GM11168 (cell line): ENCODE data around the gene IGSF22.

ENCODE experiments used
- in situ Hi-C: fragments of 300-500 bp; cut with MboI; formaldehyde crosslinking; loops from one replicate; pipeline ENCODE4 v1.12.0; 2022; ENCODE audit warnings: low sequenced_read_pairs; ENCODE audit not compliant: unreplicated experiment

Gene IGSF22

DNA sequence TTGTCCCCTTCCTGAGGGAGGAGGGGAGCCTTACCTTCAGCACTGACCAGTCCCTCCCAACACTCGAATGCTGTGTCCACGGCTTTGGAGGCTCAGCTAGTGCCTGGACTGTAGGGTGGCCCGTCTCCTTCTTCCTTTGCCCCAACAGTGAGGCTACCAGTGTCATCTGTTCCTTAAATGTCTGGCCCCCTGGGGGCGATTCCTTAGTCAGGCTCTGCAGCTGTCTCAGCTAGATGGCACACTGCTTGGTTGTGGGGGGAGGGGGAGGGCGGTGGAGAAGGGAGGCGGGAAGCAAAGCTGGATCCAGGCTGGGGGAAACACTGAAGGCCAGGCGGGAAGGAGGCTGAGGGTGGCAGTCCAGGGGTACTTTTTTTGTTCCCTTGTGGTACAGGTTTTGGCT, at the start of gene IGSF22:
TSS of gene IGSF22 (minus strand) at position 149 of the 400 bp plus-strand sequence. CDS start 1,952 bp downstream, outside the sequence.
- in situ Hi-C loops, result no loop called here

DNA sequence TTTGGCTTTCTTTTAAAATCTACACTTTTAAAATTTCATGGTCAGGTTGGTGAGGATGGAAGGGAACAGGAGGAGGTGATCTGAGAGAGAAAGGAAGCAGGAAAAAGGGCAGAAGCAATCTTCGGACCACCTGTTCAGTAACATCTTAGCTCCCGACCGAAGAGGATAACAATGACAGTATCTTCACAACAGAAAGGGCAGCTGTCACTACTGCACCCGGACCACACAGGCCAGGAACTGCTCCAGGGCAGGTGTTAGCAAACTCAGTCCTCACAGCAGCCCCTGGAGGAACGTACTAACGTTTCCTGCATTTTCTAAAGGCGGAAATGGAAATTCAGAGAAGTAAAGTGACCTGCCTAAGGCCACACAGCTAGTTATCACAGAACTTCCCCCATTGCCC, 48.8 kb upstream of the IGSF22 start:
- in situ Hi-C loops, result loop anchor here (25.0 kb wide), 1 partner anchor 238 kb away; the partner anchor contains the start of gene TSG101

DNA sequence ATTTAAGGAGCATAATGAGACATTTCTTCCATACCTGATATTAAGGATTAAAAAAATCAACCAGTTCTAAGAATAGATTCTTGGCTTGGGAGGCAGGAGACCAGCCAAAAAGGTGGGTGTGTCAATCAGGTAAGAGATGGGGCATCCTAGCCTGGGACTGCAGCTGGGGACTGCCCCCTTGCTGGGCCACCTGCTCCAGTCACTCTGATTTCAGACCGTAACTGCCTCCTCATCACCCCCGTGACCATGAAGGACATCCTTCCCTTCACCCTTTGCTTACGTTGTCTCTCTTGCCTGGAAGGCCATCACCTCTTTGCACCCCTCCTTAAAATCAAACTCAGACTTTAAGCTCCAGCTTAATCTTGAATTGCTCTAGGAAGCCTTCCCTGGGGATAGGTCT, 47.7 kb upstream of the IGSF22 start:
- in situ Hi-C loops, result loop anchor here (25.0 kb wide), 1 partner anchor 236 kb away; the partner anchor contains the start of gene TSG101

DNA sequence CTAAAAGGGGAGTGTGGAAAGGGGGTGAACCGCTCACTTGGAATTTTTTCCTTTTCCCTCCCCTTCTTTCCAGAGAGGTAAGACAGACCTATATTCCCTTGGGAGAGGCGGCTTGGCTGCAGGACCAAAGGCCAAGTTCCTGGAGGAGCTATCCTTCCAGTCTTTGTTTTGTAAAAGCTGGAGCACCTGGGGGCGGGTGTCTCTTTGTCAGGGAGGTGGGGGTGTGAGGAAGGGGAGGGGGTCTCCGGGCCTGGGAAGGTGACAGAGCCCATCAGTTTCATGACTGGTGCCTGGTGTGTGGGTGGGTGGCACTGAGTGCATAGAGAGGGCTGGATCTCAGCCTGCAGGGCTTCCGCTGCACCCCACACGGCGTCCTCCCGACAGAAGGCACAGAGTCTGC, 47.1 kb upstream of the IGSF22 start:
- in situ Hi-C loops, result loop anchor here (25.0 kb wide), 1 partner anchor 236 kb away; the partner anchor contains the start of gene TSG101

DNA sequence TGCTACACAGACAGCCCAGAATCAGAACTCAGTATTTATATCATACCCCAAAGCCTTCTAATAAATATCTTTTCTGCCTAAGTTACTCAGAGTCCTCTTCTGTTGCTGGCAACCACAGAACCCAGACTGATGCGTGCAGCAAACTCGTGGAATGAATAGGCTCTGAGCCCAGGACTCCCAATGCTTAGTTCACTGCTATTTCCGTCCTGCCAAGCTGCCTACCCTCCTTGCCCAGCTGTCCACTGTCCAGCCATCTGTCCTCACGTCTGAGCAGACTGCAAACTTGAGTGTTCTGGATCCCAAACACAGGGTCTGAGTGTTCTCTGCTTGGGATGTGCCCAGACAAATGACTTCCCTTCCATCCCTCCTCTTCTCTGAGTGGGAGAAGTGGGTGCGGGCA, 46.2 kb upstream of the IGSF22 start:
- in situ Hi-C loops, result loop anchor here (25.0 kb wide), 1 partner anchor 235 kb away; the partner anchor contains the start of gene TSG101

DNA sequence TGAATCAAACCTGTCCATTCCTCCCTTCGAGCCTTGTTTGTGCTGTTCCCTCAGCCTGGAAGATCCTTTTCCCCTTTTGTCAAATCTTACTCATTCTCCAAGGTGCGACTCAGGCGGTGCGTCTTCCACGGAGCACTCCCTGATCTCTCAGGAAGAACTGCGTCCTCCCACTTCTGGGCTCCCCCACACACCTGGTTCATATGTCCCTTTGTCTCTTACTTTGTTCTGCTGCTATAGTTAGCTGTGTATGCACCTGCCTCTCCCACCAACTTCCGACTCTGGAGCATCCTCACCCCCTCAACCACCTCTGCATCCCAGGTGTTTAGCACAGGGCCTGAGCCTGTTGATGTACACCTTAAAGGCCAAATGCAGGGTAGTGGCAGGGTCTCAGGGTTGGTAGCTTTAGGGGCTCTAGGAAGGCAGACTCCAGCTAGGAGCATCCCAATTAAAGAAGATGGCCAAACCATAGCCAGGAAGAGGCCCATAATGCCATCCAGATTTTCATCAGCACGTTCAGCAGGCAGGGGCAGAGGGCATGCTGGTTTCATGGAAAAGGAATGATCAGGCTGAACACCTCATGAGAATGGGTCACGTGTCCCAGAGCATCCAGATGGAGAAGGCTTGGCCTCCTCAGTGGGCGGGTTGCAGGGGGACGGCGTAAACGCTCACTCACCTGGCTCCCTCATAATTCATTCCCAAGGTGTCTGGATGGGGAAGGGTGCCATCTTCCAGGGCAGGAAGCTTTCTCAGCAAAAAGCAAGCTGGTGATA, 45.5 kb upstream of the IGSF22 start:
- in situ Hi-C loops, result loop anchor here (25.0 kb wide), 1 partner anchor 234 kb away; the partner anchor contains the start of gene TSG101

DNA sequence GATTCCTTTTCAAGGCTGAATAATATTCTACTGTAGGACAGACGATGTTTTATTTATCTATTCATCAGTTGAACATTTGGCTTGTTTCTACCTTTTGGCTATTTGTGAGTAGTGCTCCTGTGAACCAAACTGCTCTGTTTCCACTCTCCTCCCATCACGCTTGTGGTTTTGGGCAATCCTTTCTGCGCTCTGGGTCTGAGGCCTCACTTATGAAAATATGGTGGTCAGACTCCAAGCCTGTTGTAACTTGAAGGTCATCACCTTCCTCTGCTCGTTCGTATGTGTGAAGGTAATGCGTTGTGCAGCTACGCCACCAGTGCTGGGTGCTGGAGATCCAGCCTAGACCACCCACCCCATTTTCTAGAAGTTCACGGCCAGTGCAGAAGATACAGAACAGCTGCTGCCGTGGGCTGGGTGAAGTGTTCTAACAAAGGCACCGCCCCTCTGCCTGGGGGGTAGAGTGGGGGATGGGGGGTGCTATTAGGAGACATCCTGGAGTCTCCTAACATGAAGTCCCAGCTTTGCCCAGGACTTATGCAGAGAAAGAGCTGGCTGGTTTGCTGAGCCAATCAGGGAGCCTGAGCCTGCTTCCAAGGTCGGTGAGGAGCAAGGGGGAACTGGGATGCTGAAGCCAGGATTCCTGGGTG, 44.6 kb upstream of the IGSF22 start:
- in situ Hi-C loops, result loop anchor here (25.0 kb wide), 1 partner anchor 233 kb away; the partner anchor contains the start of gene TSG101

DNA sequence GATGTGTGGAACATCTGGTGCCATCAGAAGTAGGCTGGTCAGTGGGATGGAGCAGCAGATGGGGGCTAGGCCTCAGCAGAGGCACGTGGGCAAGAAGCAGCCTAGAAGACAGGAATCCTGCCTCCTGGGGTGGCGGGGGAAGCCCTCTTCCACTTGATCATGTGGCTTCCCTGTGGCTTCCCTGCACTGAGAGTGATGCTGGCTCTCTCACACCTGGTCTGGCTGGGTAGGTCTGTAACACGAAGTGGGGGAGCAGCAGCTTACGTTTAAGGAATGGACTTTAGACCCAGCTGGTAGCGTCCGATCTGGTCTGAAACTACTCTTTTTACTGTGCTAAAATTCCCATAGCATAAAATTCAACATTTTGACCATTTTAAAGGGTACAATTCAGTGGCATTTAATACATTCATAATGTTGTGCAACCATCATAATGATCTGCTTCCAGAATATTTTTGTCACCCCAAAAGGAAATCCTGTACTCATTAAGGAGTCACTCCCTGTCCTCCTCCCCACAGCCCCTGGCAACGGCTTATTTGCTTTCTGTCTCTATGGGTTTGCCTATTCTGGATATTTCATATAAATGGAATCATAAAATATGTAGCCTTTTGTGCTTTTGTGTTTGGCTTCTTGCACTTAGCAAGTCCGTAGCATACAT, 43.9 kb upstream of the IGSF22 start:
- in situ Hi-C loops, result loop anchor here (25.0 kb wide), 1 partner anchor 233 kb away; the partner anchor contains the start of gene TSG101

DNA sequence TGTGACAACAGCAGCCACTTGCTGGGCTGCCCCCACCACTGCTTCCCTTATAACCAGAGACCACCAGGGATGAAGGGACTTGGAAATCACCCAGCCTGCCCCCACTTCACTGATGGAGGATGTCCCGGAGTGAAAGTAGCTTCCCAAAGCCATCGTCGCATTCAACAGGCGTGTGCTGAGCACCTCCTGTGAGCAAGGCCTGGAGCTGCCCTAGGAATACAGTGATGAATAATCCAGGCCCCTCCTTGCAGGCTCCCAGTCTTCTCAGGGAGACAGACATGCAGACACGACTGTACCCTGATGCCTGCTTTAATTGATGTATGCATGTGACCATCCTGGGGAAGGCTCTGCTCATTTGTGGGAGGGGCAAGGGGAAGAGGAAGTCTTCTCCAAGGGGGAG, 43.0 kb upstream of the IGSF22 start:
- in situ Hi-C loops, result loop anchor here (25.0 kb wide), 1 partner anchor 232 kb away; the partner anchor contains the start of gene TSG101

DNA sequence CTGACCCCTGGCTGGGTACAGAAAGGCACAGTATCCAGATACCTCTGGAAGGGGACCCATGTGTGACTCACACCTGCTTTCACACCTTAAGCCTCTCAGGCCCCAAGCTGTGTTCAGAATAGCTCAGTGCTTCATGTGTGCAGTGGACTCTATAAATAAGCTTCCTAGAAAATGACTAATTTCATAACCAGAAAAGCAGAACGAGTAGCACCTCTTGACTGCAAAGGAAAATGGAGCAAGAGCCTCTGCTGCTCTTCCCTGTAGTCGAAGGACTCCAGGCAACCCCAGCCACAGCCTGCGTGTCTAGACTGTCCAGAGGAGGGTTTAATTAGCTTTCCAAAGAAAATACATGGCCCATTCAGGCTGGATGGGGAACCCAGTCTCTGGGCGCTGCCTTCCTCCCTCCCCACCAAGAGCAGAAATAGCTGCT, 42.5 kb upstream of the IGSF22 start:
- in situ Hi-C loops, result loop anchor here (25.0 kb wide), 1 partner anchor 231 kb away; the partner anchor contains the start of gene TSG101

DNA sequence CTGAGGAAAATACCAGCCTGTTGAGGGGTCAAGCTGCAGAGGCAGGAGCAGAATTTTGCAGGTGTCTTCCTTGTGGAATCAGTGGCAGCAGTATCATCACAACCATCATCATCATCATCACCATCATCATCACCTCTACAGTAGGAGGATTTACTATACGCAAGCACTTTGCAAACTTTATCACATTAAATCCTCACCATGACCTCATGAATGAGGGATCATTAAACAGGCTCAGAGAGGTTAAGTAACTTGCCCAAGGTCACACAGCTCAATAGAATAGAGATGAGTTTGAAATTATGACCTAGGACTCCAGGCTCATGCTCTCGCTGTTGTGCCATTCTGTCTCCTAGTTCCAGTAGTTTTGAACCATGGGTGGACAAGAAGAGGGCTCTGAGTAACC, 40.0 kb upstream of the IGSF22 start:
- in situ Hi-C loops, result loop anchor here (25.0 kb wide), 1 partner anchor 229 kb away; the partner anchor contains the start of gene TSG101

DNA sequence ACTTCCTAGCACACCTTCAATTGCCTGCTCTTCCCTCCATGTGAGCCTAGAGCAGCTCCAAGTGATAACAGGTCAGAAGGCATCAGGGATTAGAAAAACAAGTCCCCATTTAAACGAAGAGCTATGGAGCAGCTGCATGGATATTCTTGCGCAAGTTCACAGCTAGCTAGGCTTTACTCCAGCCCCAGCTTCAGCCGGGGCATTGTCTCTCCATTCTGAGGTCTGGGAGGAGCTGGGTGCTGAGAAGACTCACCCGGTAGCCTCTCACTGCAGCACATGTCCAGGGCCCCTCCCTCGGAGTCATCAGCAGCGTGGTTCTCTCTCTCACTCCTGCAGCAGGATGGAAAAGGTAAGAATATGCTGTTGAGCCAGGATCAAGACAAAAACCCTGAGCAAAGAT, 39.6 kb upstream of the IGSF22 start:
- in situ Hi-C loops, result loop anchor here (25.0 kb wide), 1 partner anchor 228 kb away; the partner anchor contains the start of gene TSG101

DNA sequence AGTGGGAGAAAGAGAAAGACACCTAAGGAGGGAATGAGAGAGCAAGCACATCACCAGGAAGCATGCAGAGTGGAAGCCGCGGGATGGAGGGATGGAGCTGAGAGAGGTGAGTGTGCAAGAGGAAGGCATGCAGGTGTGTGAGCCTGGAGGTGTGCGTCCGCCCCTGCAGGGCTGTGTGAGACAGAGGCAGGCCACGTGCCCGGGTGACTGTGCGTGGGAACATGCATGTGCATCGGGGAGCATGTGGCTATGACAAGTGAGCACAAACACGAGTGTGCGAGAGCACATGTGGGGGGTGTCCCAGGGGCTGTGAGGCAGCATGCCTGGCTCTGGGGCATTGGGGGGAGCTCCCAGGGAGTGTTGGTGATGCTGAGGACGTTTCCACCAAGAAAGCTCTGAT, 35.8 kb upstream of the IGSF22 start:
- in situ Hi-C loops, result loop anchor here (25.0 kb wide), 1 partner anchor 224 kb away; the partner anchor contains the start of gene TSG101

DNA sequence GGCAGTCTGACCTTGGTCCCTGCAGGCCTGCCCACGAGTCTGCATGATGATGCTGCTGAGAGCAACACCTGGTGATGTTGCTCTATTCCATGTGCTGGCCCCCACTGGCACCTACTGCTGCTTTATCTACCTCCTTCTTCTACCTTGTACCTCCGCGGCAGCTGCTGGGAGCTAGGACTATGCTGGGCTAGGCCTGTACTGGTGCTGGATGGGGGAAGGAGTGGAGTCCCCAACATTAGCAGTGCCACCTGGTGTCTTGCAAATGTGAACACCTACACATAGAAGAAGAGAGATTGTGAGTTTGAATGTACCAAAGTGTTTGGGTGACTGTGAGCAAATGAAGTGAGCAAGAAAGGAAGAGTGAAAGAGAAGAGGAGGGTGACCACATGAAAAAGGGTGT, 35.2 kb upstream of the IGSF22 start:
- in situ Hi-C loops, result loop anchor here (25.0 kb wide), 1 partner anchor 224 kb away; the partner anchor contains the start of gene TSG101

DNA sequence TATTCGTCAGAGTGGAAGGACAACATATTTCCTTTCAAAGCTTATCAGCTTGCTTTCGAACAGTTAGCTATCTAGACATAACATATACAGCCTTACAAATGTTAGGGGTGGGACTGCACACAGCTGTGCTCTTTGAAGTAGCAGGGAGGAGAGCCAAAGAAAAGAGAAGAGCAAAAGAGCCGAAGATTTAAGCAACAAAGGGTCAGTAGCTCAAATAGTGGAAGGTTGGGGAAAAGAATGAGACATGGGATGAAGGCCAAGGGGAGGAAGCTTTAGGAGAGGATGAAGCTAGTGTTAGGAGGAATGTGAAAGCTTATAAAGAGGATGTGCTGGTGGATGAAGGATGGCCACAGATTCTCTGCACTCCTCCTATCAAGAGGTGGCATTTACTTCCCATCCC, 31.8 kb upstream of the IGSF22 start:
- in situ Hi-C loops, result loop anchor here (25.0 kb wide), 1 partner anchor 221 kb away; the partner anchor contains the start of gene TSG101

DNA sequence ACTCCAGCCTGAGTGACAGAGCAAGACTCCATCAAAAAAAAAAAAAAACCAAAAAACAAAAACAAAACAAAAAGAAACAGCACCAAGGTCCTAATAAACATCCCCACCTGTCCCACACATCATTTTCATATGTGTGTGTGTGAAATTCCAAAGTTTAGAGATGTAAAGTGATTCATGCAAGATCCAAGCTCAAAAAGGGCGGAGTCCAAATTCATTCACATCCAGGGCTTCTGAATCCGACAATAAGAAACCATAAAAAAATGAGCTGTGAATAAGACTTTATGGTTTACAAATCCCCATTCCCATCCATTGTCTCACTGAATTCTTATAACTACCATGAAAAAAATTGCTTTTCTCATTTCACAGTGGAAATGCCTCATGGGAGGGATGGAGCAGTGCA, 30.9 kb upstream of the IGSF22 start:
- in situ Hi-C loops, result loop anchor here (25.0 kb wide), 1 partner anchor 220 kb away; the partner anchor contains the start of gene TSG101

DNA sequence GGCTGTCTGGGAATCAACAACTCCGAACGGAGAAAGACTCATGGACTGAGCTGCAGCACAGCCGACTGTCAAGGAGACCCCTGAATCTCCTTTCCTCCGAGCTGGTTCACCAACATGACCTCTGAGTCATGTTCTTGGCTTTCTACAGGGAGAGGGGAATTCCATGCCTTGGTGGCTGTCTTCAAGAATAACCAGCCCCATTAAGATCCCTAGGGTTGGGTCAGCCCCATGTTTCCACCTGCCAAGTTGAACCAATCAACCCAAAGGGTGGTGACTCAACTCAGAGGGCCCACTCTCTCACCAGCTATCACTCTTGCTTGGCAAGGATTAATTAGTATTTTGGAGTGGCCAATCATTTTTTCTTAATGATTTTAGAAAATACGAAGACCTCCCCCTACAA, 28.3 kb upstream of the IGSF22 start:
- in situ Hi-C loops, result loop anchor here (25.0 kb wide), 1 partner anchor 217 kb away; the partner anchor contains the start of gene TSG101

DNA sequence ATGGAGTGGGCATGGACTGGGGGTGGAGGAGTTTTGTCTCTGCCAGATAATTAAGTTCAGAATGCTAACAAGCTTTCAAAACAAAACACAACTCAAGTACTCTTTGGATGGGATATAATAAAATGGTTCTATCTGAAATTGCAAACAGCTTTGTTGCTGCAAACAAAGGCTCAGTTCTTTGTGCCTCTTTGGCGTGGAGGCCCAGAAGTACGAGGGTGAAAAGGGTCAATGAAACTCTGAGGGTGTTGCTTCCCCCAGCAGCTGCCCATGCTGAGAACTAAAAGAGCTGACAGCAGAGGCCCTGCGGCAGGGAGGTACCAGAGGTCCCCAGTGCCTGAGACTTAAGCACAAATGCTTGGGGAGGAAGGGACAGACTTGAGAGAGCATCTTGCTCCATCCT, 26.5 kb upstream of the IGSF22 start:
- in situ Hi-C loops, result loop anchor here (25.0 kb wide), 1 partner anchor 215 kb away; the partner anchor contains the start of gene TSG101

DNA sequence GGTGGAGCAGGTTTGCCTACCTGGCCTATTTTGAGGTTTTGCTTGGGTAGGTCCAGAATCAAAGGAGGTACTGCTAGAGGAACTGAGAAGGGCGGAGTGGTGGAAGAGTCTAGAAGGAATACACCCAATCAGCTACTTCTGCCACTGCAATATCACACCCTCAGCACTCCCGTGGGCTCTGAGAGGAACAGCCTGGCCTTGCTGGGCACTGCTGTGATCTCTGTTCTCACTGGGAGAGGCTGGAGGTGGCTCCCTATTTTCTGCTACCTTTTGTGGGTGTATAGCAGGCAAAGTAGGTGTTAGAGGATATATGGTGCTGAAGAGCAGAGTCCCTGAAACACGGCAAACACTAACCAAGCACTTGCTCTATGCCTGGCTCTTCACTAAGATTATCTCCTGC, 25.0 kb upstream of the IGSF22 start:
- in situ Hi-C loops, result loop anchor here (25.0 kb wide), 1 partner anchor 214 kb away; the partner anchor contains the start of gene TSG101
